ENCODE results near the gene ANK2.

DNA sequence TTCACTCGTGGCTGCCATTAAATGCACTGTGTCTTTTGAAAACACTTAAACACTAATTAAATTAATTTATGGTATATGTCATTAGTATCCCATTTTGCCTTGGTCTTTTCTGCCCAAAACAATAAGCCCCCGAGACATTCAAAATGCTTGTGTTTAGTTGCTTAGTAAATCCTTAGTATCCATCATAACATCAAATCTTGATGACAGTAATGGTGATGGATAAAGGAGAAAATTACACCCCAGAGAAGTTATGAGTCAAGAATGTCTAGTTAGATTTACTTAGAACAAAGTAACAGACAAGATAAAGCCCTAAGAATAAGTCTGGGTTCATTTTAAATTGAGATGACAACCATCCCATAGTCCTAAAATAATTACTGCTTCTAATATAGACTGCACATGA is 21.3 kb downstream of the ANK2 start:
- TF ChIP-seq, protein P1, sequence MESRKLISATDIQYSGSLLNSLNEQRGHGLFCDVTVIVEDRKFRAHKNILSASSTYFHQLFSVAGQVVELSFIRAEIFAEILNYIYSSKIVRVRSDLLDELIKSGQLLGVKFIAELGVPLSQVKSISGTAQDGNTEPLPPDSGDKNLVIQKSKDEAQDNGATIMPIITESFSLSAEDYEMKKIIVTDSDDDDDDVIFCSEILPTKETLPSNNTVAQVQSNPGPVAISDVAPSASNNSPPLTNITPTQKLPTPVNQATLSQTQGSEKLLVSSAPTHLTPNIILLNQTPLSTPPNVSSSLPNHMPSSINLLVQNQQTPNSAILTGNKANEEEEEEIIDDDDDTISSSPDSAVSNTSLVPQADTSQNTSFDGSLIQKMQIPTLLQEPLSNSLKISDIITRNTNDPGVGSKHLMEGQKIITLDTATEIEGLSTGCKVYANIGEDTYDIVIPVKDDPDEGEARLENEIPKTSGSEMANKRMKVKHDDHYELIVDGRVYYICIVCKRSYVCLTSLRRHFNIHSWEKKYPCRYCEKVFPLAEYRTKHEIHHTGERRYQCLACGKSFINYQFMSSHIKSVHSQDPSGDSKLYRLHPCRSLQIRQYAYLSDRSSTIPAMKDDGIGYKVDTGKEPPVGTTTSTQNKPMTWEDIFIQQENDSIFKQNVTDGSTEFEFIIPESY (IDR thresholded peaks at IDR 0.05) = no peak
- TF ChIP-seq TAF1 (conservative IDR thresholded peaks at IDR 0.05) (no peak), SP1 (IDR thresholded peaks at IDR 0.05) (no peak), RXRA (IDR thresholded peaks at IDR 0.05) (no peak)
- TF ChIP-seq, protein P2, sequence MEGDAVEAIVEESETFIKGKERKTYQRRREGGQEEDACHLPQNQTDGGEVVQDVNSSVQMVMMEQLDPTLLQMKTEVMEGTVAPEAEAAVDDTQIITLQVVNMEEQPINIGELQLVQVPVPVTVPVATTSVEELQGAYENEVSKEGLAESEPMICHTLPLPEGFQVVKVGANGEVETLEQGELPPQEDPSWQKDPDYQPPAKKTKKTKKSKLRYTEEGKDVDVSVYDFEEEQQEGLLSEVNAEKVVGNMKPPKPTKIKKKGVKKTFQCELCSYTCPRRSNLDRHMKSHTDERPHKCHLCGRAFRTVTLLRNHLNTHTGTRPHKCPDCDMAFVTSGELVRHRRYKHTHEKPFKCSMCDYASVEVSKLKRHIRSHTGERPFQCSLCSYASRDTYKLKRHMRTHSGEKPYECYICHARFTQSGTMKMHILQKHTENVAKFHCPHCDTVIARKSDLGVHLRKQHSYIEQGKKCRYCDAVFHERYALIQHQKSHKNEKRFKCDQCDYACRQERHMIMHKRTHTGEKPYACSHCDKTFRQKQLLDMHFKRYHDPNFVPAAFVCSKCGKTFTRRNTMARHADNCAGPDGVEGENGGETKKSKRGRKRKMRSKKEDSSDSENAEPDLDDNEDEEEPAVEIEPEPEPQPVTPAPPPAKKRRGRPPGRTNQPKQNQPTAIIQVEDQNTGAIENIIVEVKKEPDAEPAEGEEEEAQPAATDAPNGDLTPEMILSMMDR (IDR thresholded peaks at IDR 0.05; ENCODE audit: low read depth, low read length, missing input control) = no peak
- TF ChIP-seq, protein P3, sequence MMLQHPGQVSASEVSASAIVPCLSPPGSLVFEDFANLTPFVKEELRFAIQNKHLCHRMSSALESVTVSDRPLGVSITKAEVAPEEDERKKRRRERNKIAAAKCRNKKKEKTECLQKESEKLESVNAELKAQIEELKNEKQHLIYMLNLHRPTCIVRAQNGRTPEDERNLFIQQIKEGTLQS (IDR thresholded peaks at IDR 0.05) = no peak

Data from liver (tissue), 3 donors.